Muscle of leg (tissue), 11 donors: ENCODE measurements around the gene STAT6. TPM values are rescaled to one million over a fixed set of nuclear protein-coding genes. Genes with fewer than 3 reads are reported as not detected.
"Not testable (repeated sequence)": the region's sequence is repeated elsewhere in the genome, so short reads cannot be mapped to it uniquely, and the experiment has no call there.

Experiments used
- DNase-seq: peaks from one replicate; pipeline ENCODE4 v3.0.0; 2013
- H3K27ac ChIP-seq: one replicate; pipeline ENCODE4 v1.5.1; 2013; ENCODE audit warnings: mild to moderate bottlenecking, low read length, control low read depth
- H3K27me3 ChIP-seq: one replicate; pipeline ENCODE4 v1.6.1; 2013; ENCODE audit warnings: low read length; ENCODE audit not compliant: control insufficient read depth, insufficient read depth
- H3K36me3 ChIP-seq: one replicate; pipeline ENCODE4 v1.6.1; 2013; ENCODE audit warnings: low read length; ENCODE audit not compliant: control insufficient read depth, insufficient read depth
- H3K4me1 ChIP-seq: one replicate; pipeline ENCODE4 v1.6.1; 2013; ENCODE audit warnings: low read length; ENCODE audit not compliant: control insufficient read depth, insufficient read depth
- H3K4me3 ChIP-seq: one replicate; pipeline ENCODE4 v1.5.1; 2013; ENCODE audit warnings: low read length, control low read depth
- H3K9me3 ChIP-seq: replicated peaks from 2 replicates; pipeline ENCODE4 v1.6.1; 2013; ENCODE audit warnings: low read depth, low read length; ENCODE audit not compliant: control insufficient read depth
- WGBS: methylation state at CpG from one replicate; pipeline ENCODE4 v1.1.5; 2013; ENCODE audit warnings: missing lambda C conversion rate; ENCODE audit not compliant: insufficient coverage; 5-methylcytosine and 5-hydroxymethylcytosine counted together
- polyA plus RNA-seq, 8 donors: library from polyadenylated mRNA; unstranded; fragments of 120-200 nt; gene quantifications; one replicate each; pipeline versions ENCODE4 v1.2.1 to v1.2.3, GENCODE V29; 2013; ENCODE audit warnings: inconsistent platforms in 1 of 8, low replicate concordance in 1 of 8; ENCODE audit not compliant: insufficient read length in 8 of 8, insufficient read depth in 1 of 8
- total RNA-seq: library from RNA; stranded (reverse); fragments of 120-200 nt; gene quantifications from one replicate; pipeline ENCODE4 v1.2.4, GENCODE V29; 2013

Gene STAT6
- total and polyA plus RNA-seq, 9 donors, result 26.9 to 56.3 (median 36.4) TPM

DNA sequence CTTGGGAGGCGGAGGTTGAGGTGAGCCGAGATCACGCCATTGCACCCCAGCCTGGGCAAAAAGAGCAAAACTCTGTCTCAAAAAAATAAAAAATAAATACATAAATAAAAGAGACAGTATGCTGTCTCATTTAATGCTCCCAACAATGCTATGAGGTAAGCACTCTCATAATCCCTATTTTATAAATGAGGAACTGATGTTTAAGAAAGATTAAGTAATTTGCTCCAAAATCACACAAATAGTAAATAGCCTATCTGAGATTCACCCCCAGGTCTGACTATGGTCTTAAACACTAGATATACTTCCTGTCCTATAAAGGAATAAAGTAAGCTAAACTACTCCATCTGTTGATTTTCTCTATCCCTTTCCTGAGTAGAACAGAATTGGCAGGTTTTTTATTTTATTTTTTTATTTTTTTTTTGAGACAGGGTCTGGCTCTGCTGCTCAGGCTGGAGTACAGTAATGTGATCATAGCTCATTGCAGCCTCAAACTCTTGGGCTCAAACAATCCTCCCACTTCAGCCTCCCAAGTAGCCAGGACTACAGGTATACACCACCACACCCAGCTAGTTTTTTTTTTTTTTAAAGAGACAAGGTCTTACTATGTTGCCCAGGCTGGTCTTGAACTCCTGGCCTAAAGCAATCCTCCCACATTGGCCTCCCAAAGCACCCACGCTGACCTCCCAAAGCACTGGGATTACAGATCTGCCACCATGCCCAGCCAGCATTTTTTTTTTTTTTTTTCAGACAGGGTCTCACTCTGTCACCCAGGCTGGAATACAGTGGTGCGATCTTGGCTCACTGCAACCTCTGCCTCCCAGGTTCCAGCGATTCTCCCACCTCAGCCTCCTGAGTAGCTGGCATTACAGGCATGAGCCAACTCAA is 37.4 kb downstream of the STAT6 start:
- not testable (repeated sequence) for H3K27me3 ChIP-seq
- WGBS, result 100% methylated on average over 1 of the region's 6 CpGs

GRCh38 chr12:57072661-57073060 is 38.5 kb downstream of the STAT6 start:
- Histone ChIP-seq H3K4me3 (no peak overlapping the region), H3K27ac (no peak overlapping the region), H3K9me3 (no peaks in the 10 kb centered on the region), H3K27me3 (no peaks in the 10 kb centered on the region), H3K4me1 (peaks cover 4% of the 10 kb centered on the region), H3K36me3 (peaks cover 20% of the 10 kb centered on the region)
- no peak for DNase-seq
- 72% methylated on average over 2 of the region's 2 CpGs for WGBS

More for the DNA sequence above, 37.4 kb downstream of the STAT6 start:
- not testable (repeated sequence) for H3K27ac ChIP-seq, DNase-seq, H3K9me3 ChIP-seq, H3K4me3 ChIP-seq
- H3K4me1 ChIP-seq, result peaks cover 11% of the 10 kb centered on the region
- peaks cover 17% of the 10 kb centered on the region for H3K36me3 ChIP-seq

DNA sequence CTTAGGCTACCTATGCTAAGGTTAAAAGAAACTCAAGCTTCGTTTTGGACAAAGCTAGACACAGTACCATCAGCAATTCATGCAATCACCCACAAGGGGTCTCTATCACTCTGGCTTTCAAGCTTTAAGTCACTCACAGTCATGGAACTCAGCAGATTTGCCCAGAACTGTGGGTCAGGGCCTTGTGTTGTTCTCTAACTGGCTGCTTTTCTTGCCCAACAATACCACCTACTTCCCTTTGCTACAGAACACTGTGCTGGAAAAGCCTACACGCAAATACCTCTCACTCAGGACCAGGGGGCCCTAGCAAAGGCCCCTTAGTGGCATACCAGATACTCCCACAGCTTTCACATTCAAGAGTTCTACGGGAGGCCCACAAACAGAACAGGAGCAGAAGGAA is 41.6 kb downstream of the STAT6 start:
- Histone ChIP-seq H3K27ac (peak overlapping the region; percentile 54), H3K27me3 (no peaks in the 10 kb centered on the region), H3K4me3 (no peak overlapping the region), H3K9me3 (no peaks in the 10 kb centered on the region), H3K36me3 (peaks cover 23% of the 10 kb centered on the region), H3K4me1 (peaks cover 3% of the 10 kb centered on the region)
- 20% methylated on average over 1 of the region's 3 CpGs for WGBS
- peak; percentile 91 for DNase-seq

DNA sequence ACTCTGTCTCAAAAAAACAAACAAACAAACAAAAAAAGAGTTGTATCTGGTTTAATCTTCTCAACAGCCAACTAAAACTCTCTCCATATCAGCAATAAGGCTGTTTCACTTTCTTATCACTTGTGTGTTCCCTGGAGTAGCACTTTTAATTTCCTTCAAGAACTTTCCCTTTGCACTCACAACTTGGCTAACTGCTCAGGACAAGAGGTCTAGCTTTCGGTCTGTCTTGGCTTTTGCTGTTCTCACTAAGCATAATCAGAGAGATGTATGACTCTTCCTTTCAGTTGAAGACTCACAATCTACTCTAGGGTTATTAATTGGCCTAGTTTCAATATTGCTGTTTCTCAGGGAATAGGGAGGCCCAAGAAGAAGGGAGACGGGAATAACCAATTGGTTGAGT is 44.9 kb downstream of the STAT6 start:
- H3K4me1 ChIP-seq, result peaks cover 3% of the 10 kb centered on the region
- WGBS, result no CpG with 5 or more reads among the region's 2 CpGs
- H3K36me3 ChIP-seq, result peaks cover 22% of the 10 kb centered on the region
- no peaks in the 10 kb centered on the region for H3K27me3 ChIP-seq
- no peak for DNase-seq
- no peak overlapping the region for H3K4me3 ChIP-seq
- H3K9me3 ChIP-seq, result no peaks in the 10 kb centered on the region
- no peak overlapping the region for H3K27ac ChIP-seq

GRCh38 chr12:57063991-57064685 is 47.0 kb downstream of the STAT6 start:
- H3K27ac ChIP-seq, result no peak overlapping the region
- DNase-seq, result peak; percentile 36
- WGBS, result no CpG with 5 or more reads among the region's 5 CpGs
- H3K9me3 ChIP-seq, result no peaks in the 10 kb centered on the region
- no peak overlapping the region for H3K4me3 ChIP-seq
- H3K36me3 ChIP-seq, result peaks cover 27% of the 10 kb centered on the region
- no peaks in the 10 kb centered on the region for H3K4me1 ChIP-seq
- H3K27me3 ChIP-seq, result no peaks in the 10 kb centered on the region

GRCh38 chr12:57058454-57058853 is 52.7 kb downstream of the STAT6 start:
- H3K36me3 ChIP-seq, result peaks cover 33% of the 10 kb centered on the region
- H3K4me1 ChIP-seq, result no peaks in the 10 kb centered on the region
- DNase-seq, result no peak
- no peaks in the 10 kb centered on the region for H3K27me3 ChIP-seq
- no peaks in the 10 kb centered on the region for H3K9me3 ChIP-seq
- WGBS, result 100% methylated on average over 1 of the region's 1 CpG
- no peak overlapping the region for H3K4me3 ChIP-seq
- H3K27ac ChIP-seq, result no peak overlapping the region

DNA sequence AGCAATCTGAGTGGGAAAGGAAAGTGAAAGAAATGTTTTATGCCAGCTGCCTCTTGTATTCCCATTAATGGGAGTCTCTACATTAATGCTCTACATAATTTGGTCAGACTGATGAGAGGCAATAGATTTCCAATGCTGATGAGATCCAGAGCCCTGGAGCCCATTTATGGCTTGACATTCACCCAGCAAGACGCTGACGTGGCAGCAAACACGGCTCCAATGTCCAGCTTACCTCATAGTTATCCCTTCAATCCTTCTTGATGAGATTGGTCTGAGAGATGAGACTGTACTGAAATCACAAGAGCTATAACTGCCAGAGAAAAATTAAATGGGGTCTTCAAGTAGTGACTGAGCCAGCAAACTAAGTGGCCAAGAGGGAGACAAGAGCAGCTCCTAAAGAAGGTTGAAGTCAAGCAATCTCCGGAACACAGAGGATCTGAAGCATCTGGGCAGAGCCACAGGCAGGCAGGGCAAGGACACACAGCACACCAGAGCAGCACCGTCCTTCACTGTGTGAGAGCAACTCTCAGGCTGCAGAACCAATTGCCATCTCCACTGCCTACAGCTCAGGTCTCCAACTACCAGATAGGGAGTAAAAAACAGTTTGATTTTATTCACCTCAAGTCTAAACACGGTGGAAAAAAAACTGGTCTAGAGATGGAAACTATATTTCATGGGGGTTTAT is 54.0 kb downstream of the STAT6 start:
- Histone ChIP-seq H3K36me3 (peaks cover 29% of the 10 kb centered on the region), H3K27ac (no peak overlapping the region)
- WGBS, result 100% methylated on average over 1 of the region's 6 CpGs

DNA sequence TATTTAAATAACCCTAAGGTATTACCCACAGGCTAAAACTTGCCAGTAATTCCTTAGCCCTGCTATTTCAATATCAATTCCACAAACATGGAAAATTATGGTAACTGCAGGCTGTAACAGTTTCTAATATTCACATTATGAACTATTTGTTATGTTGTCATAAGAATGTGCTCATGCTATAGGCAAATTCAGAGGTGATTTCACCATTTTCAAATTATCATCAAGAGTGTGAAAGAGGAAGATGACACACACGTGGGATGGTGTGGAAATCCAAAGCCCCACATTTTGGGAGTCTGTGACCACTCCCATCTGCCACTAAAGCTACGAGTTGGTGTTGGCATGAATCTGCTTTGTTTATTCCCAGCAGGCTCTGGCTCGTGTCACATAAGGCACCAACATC is 55.3 kb downstream of the STAT6 start:
- Histone ChIP-seq H3K4me3 (no peak overlapping the region), H3K36me3 (peaks cover 29% of the 10 kb centered on the region), H3K27me3 (no peaks in the 10 kb centered on the region), H3K27ac (no peak overlapping the region), H3K4me1 (no peaks in the 10 kb centered on the region), H3K9me3 (no peaks in the 10 kb centered on the region)
- no peak for DNase-seq
- 80% methylated on average over 1 of the region's 3 CpGs for WGBS

More for the DNA sequence above, 54.0 kb downstream of the STAT6 start:
- DNase-seq, result no peak
- Histone ChIP-seq H3K9me3 (no peaks in the 10 kb centered on the region), H3K4me3 (no peak overlapping the region), H3K4me1 (no peaks in the 10 kb centered on the region), H3K27me3 (no peaks in the 10 kb centered on the region)

- whole genome bisulfite sequencing, result no CpG with 5 or more reads among the region's 4 CpGs
- H3K27me3 ChIP-seq, H3K4me1 ChIP-seq, DNase-seq, H3K4me3 ChIP-seq, H3K27ac ChIP-seq, H3K9me3 ChIP-seq: not testable (repeated sequence)
- H3K36me3 ChIP-seq, result peaks cover 12% of the 10 kb centered on the region
Observed at GRCh38 chr12:57053901-57054300, 57.3 kb downstream of the STAT6 start.

DNA sequence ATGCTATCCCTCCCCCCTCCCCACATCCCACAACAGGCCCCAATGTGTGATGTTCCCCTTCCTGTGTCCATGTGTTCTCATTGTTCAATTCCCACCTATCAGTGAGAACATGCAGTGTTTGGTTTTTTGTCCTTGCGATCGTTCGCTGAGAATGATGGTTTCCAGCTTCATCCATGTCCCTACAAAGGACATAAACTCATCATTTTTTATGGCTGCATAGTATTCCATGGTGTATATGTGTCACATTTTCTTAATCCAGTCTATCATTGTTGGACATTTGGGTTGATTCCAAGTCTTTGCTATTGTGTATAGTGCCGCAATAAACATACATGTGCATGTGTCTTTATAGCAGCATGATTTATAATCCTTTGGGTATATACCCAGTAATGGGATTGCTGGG is 58.0 kb downstream of the STAT6 start:
- H3K27ac ChIP-seq, H3K36me3 ChIP-seq, H3K4me1 ChIP-seq, H3K9me3 ChIP-seq, H3K4me3 ChIP-seq, DNase-seq, H3K27me3 ChIP-seq: not testable (repeated sequence)
- WGBS, result no CpG with 5 or more reads among the region's 4 CpGs
